Esophagus squamous epithelium (tissue), 5 donors: ENCODE data around the gene CLASRP. TPM values are rescaled to one million over a fixed set of nuclear protein-coding genes. Genes with fewer than 3 reads are reported as not detected.

Source experiments
- DNase-seq: peaks from one replicate; lab custom pipeline; 2025; lab: John Stamatoyannopoulos, UW
- H3K27ac ChIP-seq, 4 donors: fragments of 200-600 bp; sonication (generic); one replicate each; pipeline ENCODE4 v1.5.1; 2016 to 2019; ENCODE audit warnings: mild to moderate bottlenecking in 1 of 4
- H3K27me3 ChIP-seq, 4 donors: fragments of 200-600 bp; sonication (generic); 1 replicate in 3 of 4; 2 replicates in 1 of 4; pipeline versions ENCODE4 v1.5.1 to v1.6.0; 2017 to 2021; ENCODE audit warnings: antibody characterized with exemption in 1 of 4
- H3K36me3 ChIP-seq, 3 donors: fragments of 200-600 bp; sonication (generic); one replicate each; pipeline ENCODE4 v1.5.1; 2016 to 2019
- H3K4me1 ChIP-seq, 3 donors: fragments of 200-600 bp; sonication (generic); one replicate each; pipeline ENCODE4 v1.5.1; 2017 to 2019
- H3K4me3 ChIP-seq, 4 donors: fragments of 200-600 bp; sonication (generic); 1 replicate in 3 of 4; 2 replicates in 1 of 4; pipeline ENCODE4 v1.5.1; 2016 to 2019; ENCODE audit warnings: mild to moderate bottlenecking in 2 of 4, moderate library complexity in 1 of 4
- H3K9me3 ChIP-seq, 3 donors: fragments of 200-600 bp; sonication (generic); one replicate each; pipeline ENCODE4 v1.5.1; 2016 to 2019
- CTCF ChIP-seq, 6 experiments: fragments of 450-650 bp in 4 of 6; fragments of 200-600 bp in 2 of 6; sonication (generic) in 2 of 6; IDR thresholded peaks; one replicate each; pipeline ENCODE4 v1.5.1; 2016 to 2019; ENCODE audit warnings: antibody characterized with exemption in 6 of 6, mild to moderate bottlenecking in 4 of 6, moderate library complexity in 4 of 6
- POLR2A ChIP-seq, 4 donors: fragments of 450-650 bp; IDR thresholded peaks; one replicate each; pipeline ENCODE4 v1.6.1; 2017; ENCODE audit warnings: antibody characterized with exemption in 4 of 4, mild to moderate bottlenecking in 4 of 4, moderate library complexity in 3 of 4
- WGBS, 2 donors: methylation state at CpG; one replicate each; pipeline ENCODE4 v1.1.5; 2018; 5-methylcytosine and 5-hydroxymethylcytosine counted together
- intact Hi-C: fragments of 100-400 bp; cut with DNase I; formaldehyde crosslinking; loops from one replicate; pipeline ENCODE4 v1.15.0; 2022
- total RNA-seq, 4 donors: library from RNA; depleted of rRNA; stranded (reverse); fragments of >200 nt; gene quantifications; one replicate each; pipeline ENCODE4 v1.1.0, GENCODE V29; 2016
- donor health status: DM: yes; HTN: yes; CAD: no.

CLASRP gene
- total RNA-seq, 4 donors from 2014 or later, result 46.4 to 122 (median 64.0) TPM

- Histone ChIP-seq H3K27ac (no peak overlapping the region), H3K4me1 (peaks cover 0 to 9% (median 0%) of the 10 kb centered on the region in 3 donors), H3K27me3 (no peaks in the 10 kb centered on the region), H3K9me3 (no peaks in the 10 kb centered on the region), H3K36me3 (peaks cover 61 to 99% (median 91%) of the 10 kb centered on the region in 3 donors), H3K4me3 (no peak overlapping the region)
- WGBS, 2 donors, result 43 to 50% methylated on average over 8 to 15 of the region's 16 CpGs
- intact Hi-C loops, result no loop called here
- DNase-seq, result no peak
- TF ChIP-seq POLR2A (IDR thresholded peaks at IDR 0.05) (no peak), CTCF (IDR thresholded peaks at IDR 0.05) (peak; percentile 87 to 94 (median 92))
Observed at GRCh38 chr19:45059258-45059965, 20.6 kb downstream of the CLASRP start.

- intact Hi-C loops, result no loop called here
- no peaks in the 10 kb centered on the region for H3K9me3 ChIP-seq
- H3K4me1 ChIP-seq, result peaks cover 0 to 9% (median 0%) of the 10 kb centered on the region in 3 donors
- peaks cover 65 to 99% (median 80%) of the 10 kb centered on the region in 3 donors for H3K36me3 ChIP-seq
- no peak for TF ChIP-seq POLR2A (IDR thresholded peaks at IDR 0.05)
- TF ChIP-seq CTCF (IDR thresholded peaks at IDR 0.05), result no peak
- DNase-seq, result no peak
- WGBS, 2 donors, result 57 to 100% methylated on average over 1 of the region's 4 CpGs
- H3K4me3 ChIP-seq, result no peak overlapping the region
- no peaks in the 10 kb centered on the region for H3K27me3 ChIP-seq
- no peak overlapping the region for H3K27ac ChIP-seq
Observed at GRCh38 chr19:45061965-45062364, 23.1 kb downstream of the CLASRP start.

GRCh38 chr19:45063851-45064801 lies 25.3 kb downstream of the CLASRP start:
- no peak overlapping the region for H3K27ac ChIP-seq
- WGBS, 2 donors, result 91 to 98% methylated on average over 13 to 29 of the region's 85 CpGs
- H3K9me3 ChIP-seq, result no peaks in the 10 kb centered on the region
- TF ChIP-seq CTCF (IDR thresholded peaks at IDR 0.05) (no peak), POLR2A (IDR thresholded peaks at IDR 0.05) (no peak)
- intact Hi-C loops, result no loop called here
- peaks cover 6 to 30% (median 6%) of the 10 kb centered on the region in 3 donors for H3K4me1 ChIP-seq
- H3K36me3 ChIP-seq, result peaks cover 57 to 99% (median 81%) of the 10 kb centered on the region in 3 donors
- H3K27me3 ChIP-seq, result no peaks in the 10 kb centered on the region
- no peak for DNase-seq
- H3K4me3 ChIP-seq, result no peak overlapping the region

GRCh38 chr19:45066921-45067661 lies 28.2 kb downstream of the CLASRP start:
- no peak for DNase-seq
- 84 to 94% methylated on average over 5 to 10 of the region's 38 CpGs for WGBS, 2 donors
- no peak overlapping the region for H3K4me3 ChIP-seq
- no peaks in the 10 kb centered on the region for H3K9me3 ChIP-seq
- no peaks in the 10 kb centered on the region for H3K27me3 ChIP-seq
- H3K27ac ChIP-seq, result no peak overlapping the region
- H3K4me1 ChIP-seq, result peaks cover 19 to 52% (median 33%) of the 10 kb centered on the region in 3 donors
- no peak for TF ChIP-seq CTCF (IDR thresholded peaks at IDR 0.05)
- no peak for TF ChIP-seq POLR2A (IDR thresholded peaks at IDR 0.05)
- peaks cover 43 to 99% (median 76%) of the 10 kb centered on the region in 3 donors for H3K36me3 ChIP-seq
- intact Hi-C loops, result no loop called here
